Coronary artery (tissue), 2 donors: Measurements from ENCODE around the gene KRTAP9-4.

Experiments used
- DNase-seq: peaks from one replicate; pipeline ENCODE4 v3.0.0-alpha.2; 2017; ENCODE audit warnings: low spot score
- H3K27ac ChIP-seq, 2 donors: fragments of 200-600 bp; sonication (generic); one replicate each; pipeline ENCODE4 v1.5.1; 2016 to 2019
- H3K4me3 ChIP-seq: fragments of 200-600 bp; sonication (generic); 2 replicates; pipeline ENCODE4 v1.5.1; 2016; ENCODE audit warnings: mild to moderate bottlenecking, moderate library complexity
- CTCF ChIP-seq: fragments of 200-600 bp; sonication (generic); IDR thresholded peaks from one replicate; pipeline ENCODE4 v1.5.1; 2019; ENCODE audit warnings: antibody characterized with exemption

The KRTAP9-4 gene

DNA sequence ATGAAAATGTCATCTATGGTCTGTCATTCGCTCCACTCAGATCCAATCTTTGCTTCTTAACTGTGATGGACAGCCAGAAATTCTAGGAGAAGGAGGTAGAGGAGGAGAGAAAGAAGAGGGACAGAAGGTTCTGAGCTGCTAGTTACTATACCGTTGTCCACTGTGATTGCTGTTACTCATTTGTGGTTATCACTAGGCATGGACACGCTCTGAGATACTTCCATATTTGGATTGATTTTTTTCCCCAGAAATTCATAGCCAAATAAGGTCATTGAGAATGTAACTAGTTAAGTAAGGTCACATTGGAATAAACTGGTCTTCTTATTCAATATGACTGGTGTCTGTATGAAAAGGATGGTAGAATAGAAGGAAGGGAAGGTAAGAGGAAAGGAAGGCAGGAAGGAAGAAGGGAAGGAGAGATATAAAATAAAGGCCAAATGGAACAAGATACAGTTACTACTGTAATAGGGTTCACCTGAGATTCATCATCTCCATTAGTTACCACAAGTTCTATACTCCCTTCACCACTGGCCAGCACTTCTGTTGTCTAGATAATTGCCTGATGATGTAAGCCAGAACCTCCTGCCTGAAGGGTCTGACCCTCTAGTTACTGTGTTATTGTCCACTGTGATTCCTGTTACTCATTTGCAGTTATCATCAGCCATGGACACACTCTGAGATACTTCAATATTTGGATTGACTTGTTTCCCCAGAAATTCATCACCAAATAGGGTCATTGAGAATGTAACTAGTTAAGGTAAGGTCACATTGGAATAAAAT lies 28.9 kb downstream of the KRTAP9-4 start:
- no peak overlapping the region for H3K27ac ChIP-seq
- no peak for DNase-seq

DNA sequence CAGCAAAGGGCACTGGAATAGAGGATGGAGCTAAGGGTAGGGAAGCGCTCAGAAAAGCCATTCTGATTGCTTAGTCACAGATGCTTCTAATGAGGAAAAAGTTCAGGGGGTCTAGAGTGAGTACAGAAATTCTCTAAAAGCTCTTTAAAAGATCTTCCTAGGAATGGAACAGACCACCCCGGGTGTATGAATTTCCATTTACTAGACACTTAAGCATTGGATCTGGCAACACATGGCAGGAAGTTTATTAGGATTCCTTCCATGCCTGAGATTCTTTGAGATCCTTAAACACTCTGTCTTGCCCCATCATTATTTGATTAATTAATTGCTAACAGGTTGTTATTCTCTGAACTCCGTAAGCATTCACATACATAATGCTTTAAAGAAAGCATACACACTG lies 34.6 kb downstream of the KRTAP9-4 start:
- Histone ChIP-seq H3K4me3 (no peak overlapping the region), H3K27ac (no peak overlapping the region)
- no peak for DNase-seq
- no peak for TF ChIP-seq CTCF

More for the DNA sequence above, 28.9 kb downstream of the KRTAP9-4 start:
- H3K4me3 ChIP-seq: no peak overlapping the region
- TF ChIP-seq CTCF: no peak

GRCh38 chr17:41284546-41284945 lies 35.1 kb downstream of the KRTAP9-4 start:
- Histone ChIP-seq H3K4me3 (no peak overlapping the region), H3K27ac (no peak overlapping the region)
- DNase-seq: no peak
- no peak for TF ChIP-seq CTCF

GRCh38 chr17:41287050-41287449 lies 37.6 kb downstream of the KRTAP9-4 start:
- H3K27ac ChIP-seq: no peak overlapping the region
- no peak overlapping the region for H3K4me3 ChIP-seq
- no peak for TF ChIP-seq CTCF
- no peak for DNase-seq

DNA sequence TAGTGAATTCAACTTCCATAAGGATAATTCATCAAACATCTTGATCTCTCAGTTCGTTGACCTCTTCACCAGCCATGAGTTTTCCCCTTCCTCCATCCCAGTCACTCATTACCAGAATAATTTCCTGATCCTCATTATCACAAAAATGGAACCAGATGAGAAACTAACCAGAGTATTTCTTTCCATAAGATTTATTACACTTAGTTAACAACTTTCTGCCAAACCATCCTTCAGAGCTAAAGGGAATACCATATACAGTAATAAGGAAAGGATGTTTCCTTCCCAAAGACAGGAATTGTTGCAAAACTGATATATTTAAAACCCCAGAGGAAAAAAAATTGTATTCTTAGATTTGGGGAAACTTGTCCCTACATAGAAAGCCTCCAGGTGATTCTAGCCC lies 44.5 kb downstream of the KRTAP9-4 start:
- DNase-seq: no peak
- Histone ChIP-seq H3K27ac (no peak overlapping the region), H3K4me3 (no peak overlapping the region)
- TF ChIP-seq CTCF: no peak

DNA sequence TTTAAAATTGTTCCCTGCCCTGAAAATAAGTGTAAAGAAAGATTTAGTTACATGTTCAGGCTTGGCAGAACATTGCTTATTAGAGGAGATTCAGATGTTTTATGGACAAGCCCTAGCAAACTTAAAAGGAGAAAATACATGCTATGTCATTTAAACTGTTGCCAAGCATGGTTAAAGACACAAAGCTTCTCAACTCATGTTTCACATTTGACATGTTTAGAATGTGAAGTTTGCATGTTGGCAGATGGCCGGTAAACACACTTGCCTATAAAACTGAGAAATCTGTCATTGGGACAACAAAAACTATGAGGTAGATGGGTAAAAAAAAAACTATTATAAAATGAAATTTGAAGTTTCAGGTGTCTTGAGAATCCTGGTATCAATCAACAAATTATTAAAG lies 47.4 kb downstream of the KRTAP9-4 start:
- H3K4me3 ChIP-seq: no peak overlapping the region
- no peak for DNase-seq
- TF ChIP-seq CTCF: no peak
- H3K27ac ChIP-seq: no peak overlapping the region

DNA sequence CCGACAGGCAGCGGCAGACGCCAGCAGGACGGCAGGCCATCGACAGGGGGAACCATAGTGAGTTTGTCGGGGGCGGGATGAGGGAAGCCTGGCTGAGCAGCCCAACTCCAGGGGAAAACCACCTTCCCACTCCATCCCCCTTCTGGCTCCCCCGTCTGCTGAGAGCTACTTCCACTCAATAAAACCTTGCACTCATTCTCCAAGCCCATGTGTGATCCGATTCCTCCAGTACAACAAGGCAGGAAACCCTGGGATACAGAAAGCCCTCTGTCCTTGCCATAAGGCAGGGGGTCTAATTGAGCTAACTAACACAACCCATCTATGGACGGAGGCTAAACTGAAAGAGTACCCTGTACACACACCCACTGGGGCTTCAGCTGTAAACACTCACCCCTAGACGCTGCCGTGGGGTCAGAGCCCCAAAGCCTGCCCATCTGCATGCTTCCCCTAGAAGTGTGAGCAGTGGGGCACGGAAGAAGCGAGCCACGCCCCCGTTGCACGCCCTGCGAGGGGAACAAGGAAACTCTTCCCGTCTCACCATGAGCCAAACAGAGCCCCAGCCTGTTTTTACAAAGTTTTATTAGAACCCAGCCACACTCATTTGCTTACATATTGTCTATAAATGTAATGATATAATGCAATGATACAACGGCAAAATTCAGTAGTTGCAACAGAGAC lies 49.1 kb downstream of the KRTAP9-4 start:
- no peak for DNase-seq
- Histone ChIP-seq H3K4me3 (no peak overlapping the region), H3K27ac (no peak overlapping the region)
- TF ChIP-seq CTCF: no peak
